ENCODE data around the gene HPS5. TPM values are rescaled to one million over a fixed set of nuclear protein-coding genes. Genes with fewer than 3 reads are reported as not detected.
A peak's percentile ranks its signal among the peaks of the same experiment; 100 is the strongest.

Gene HPS5, protein sequence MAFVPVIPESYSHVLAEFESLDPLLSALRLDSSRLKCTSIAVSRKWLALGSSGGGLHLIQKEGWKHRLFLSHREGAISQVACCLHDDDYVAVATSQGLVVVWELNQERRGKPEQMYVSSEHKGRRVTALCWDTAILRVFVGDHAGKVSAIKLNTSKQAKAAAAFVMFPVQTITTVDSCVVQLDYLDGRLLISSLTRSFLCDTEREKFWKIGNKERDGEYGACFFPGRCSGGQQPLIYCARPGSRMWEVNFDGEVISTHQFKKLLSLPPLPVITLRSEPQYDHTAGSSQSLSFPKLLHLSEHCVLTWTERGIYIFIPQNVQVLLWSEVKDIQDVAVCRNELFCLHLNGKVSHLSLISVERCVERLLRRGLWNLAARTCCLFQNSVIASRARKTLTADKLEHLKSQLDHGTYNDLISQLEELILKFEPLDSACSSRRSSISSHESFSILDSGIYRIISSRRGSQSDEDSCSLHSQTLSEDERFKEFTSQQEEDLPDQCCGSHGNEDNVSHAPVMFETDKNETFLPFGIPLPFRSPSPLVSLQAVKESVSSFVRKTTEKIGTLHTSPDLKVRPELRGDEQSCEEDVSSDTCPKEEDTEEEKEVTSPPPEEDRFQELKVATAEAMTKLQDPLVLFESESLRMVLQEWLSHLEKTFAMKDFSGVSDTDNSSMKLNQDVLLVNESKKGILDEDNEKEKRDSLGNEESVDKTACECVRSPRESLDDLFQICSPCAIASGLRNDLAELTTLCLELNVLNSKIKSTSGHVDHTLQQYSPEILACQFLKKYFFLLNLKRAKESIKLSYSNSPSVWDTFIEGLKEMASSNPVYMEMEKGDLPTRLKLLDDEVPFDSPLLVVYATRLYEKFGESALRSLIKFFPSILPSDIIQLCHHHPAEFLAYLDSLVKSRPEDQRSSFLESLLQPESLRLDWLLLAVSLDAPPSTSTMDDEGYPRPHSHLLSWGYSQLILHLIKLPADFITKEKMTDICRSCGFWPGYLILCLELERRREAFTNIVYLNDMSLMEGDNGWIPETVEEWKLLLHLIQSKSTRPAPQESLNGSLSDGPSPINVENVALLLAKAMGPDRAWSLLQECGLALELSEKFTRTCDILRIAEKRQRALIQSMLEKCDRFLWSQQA
- 10 to 100 TPM; 17.0 to 24.5 (median 18.6) TPM for total RNA-seq

DNA sequence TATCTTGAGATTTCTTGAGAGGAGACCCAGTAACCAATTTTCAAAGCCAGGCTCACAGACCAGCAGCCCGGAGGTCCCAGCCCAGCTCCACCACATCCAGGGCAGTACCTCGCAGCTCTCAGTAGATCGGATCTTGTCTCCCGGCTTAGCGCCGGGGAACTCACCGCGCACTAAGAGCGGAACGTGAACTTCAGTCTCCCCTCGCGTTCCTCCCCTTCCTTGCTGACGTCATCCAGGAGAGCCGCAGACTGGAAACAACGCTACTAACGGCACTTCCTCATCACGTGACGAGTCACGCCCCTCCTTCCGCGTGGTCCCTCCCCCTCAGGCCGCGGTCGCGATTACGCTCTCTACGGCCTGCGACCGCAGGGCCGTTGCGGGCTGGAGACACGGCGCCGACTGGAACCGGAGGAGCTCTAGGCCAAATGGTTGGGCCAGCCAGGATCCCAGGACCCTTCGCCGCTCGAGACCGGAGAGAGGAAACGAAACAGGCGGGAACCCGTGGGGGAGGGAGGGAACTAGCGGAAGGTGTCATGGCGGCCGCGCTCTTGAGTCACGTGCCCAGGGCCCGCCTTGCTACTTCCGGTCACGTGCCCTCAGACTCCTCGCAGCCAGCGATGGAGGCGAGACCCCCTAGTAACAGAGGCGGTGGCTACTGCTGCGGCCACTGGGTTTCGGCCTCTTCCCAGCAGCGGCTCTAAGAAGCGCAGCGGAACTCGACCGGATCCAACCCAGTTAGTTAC, at the start of gene HPS5, which contains the start of gene GTF2H1:
Gene HPS5 (minus strand): TSS at position 172 of the 743 bp plus-strand sequence. CDS start 4,282 bp downstream, outside the sequence.
Gene GTF2H1 (plus strand): TSS at position 599 of the 743 bp plus-strand sequence. CDS start 10,508 bp downstream, outside the sequence.
- DNase-seq (ENCODE audit: extremely low spot score): peak; percentile 99
- H3K27me3 ChIP-seq: no peaks in the 10 kb centered on the region
- no peaks in the 10 kb centered on the region for H3K9me3 ChIP-seq
- peaks cover 0 to 16% (median 5%) of the 10 kb centered on the region in 4 donors for H3K36me3 ChIP-seq
- peak within 1 kb of the TSS; percentile 74 to 95 (median 84) for H3K4me3 ChIP-seq
- TF ChIP-seq POLR2A (IDR thresholded peaks at IDR 0.05; ENCODE audit: low read depth) (peak; percentile 69), EP300 (IDR thresholded peaks at IDR 0.05) (peak; percentile 94), POLR2AphosphoS5 (IDR thresholded peaks at IDR 0.05) (peak; percentile 97)
- TF ChIP-seq, protein P1, sequence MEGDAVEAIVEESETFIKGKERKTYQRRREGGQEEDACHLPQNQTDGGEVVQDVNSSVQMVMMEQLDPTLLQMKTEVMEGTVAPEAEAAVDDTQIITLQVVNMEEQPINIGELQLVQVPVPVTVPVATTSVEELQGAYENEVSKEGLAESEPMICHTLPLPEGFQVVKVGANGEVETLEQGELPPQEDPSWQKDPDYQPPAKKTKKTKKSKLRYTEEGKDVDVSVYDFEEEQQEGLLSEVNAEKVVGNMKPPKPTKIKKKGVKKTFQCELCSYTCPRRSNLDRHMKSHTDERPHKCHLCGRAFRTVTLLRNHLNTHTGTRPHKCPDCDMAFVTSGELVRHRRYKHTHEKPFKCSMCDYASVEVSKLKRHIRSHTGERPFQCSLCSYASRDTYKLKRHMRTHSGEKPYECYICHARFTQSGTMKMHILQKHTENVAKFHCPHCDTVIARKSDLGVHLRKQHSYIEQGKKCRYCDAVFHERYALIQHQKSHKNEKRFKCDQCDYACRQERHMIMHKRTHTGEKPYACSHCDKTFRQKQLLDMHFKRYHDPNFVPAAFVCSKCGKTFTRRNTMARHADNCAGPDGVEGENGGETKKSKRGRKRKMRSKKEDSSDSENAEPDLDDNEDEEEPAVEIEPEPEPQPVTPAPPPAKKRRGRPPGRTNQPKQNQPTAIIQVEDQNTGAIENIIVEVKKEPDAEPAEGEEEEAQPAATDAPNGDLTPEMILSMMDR (IDR thresholded peaks at IDR 0.05): no peak
- H3K4me1 ChIP-seq: peaks cover 33 to 52% (median 45%) of the 10 kb centered on the region in 4 donors
- WGBS: 0% methylated on average over 24 of the region's 61 CpGs
- H3K27ac ChIP-seq (replicated peaks in 1 of 4): peak within 1 kb of the TSS; percentile 94 to 97 (median 94)
- intact Hi-C loops (cut with DNase I): loop anchor here (2.0 to 5.0 kb wide), 4 partner anchors 60 to 310 kb away; partner anchors contain the start of genes LDHA, SPTY2D1 and TSG101

DNA sequence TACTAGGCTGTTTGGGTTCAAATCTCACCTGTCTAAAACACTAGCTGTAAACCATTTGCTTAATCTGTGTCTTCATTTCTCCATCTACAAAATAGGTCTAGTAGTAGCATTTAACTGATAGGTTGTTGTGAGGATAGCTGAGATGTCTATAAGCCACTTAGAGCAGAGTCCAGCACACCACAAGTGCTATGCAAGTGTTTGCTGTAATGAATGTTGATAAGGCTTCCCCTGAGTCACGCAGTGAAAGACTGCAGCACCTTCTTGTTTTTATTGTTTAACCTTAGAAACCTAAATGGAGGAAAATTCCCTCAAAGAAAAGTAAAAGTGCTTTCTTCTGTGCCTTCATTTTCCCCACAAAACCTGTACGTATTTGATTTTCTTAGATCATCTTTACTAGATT, 49.3 kb upstream of the HPS5 start:
- no peak overlapping the region for H3K4me3 ChIP-seq
- intact Hi-C loops (cut with DNase I): no loop called here
- H3K36me3 ChIP-seq: peaks cover 3 to 23% (median 13%) of the 10 kb centered on the region in 4 donors
- no peaks in the 10 kb centered on the region for H3K4me1 ChIP-seq
- TF ChIP-seq EP300 (IDR thresholded peaks at IDR 0.05): no peak
- TF ChIP-seq, protein P1 (IDR thresholded peaks at IDR 0.05): no peak
- TF ChIP-seq POLR2A (IDR thresholded peaks at IDR 0.05; ENCODE audit: low read depth): no peak
- no peak for TF ChIP-seq POLR2AphosphoS5 (IDR thresholded peaks at IDR 0.05)
- H3K27me3 ChIP-seq: no peaks in the 10 kb centered on the region
- no peak overlapping the region for H3K27ac ChIP-seq (replicated peaks in 1 of 4)
- WGBS: 88% methylated on average over 2 of the region's 2 CpGs
- H3K9me3 ChIP-seq: no peaks in the 10 kb centered on the region
- DNase-seq (ENCODE audit: extremely low spot score): no peak

DNA sequence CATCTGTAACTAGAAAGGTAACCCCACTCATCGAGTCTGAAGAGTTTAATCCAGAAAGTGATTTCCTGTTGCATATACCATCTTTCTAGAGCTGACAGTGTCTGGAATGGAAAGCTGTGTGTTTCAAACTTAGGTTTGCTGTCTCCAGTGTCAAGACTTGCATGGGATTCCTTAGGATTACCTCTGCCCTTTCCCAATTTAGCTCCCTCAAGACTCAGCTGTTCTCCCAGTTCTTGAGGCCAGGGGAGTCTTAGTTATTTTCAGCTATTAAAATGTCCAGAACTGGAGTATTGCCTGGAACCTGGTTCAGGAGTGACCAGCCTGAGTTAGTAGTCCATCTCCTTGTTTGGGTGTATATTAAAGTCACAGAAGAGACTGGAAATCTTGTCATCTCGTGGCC, 47.5 kb upstream of the HPS5 start:
- Histone ChIP-seq H3K4me1 (no peaks in the 10 kb centered on the region), H3K9me3 (no peaks in the 10 kb centered on the region), H3K4me3 (no peak overlapping the region), H3K36me3 (peaks cover 13 to 42% (median 31%) of the 10 kb centered on the region in 4 donors), H3K27ac (replicated peaks in 1 of 4) (no peak overlapping the region), H3K27me3 (no peaks in the 10 kb centered on the region)
- 79% methylated on average over 2 of the region's 2 CpGs for WGBS
- TF ChIP-seq POLR2A (IDR thresholded peaks at IDR 0.05; ENCODE audit: low read depth) (no peak), POLR2AphosphoS5 (IDR thresholded peaks at IDR 0.05) (no peak)
- TF ChIP-seq, protein P1 (IDR thresholded peaks at IDR 0.05): no peak
- no peak for DNase-seq (ENCODE audit: extremely low spot score)
- intact Hi-C loops (cut with DNase I): no loop called here

DNA sequence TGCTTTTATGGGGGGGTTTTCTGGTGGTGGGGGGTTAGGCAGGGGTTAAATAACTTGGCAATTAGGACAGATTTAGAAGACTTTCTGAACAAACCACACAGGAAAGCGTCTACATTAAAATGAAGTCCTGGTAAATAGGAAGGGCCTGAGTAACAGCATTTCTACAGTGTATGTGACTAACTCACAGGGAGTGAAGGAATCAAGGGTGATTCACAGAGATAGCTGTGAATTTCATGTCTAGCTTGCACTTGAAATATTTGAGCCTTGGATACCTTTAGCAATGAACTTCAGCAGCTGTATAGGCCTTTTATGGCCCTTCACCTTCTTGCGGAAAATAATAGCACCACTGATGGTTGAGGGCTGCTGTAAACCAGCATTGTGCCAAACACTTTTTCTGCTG, 46.3 kb upstream of the HPS5 start:
- H3K27me3 ChIP-seq: no peaks in the 10 kb centered on the region
- intact Hi-C loops (cut with DNase I): no loop called here
- TF ChIP-seq POLR2AphosphoS5 (IDR thresholded peaks at IDR 0.05): no peak
- no peak for TF ChIP-seq EP300 (IDR thresholded peaks at IDR 0.05)
- TF ChIP-seq, protein P1 (IDR thresholded peaks at IDR 0.05): no peak
- no peak for TF ChIP-seq POLR2A (IDR thresholded peaks at IDR 0.05; ENCODE audit: low read depth)
- DNase-seq (ENCODE audit: extremely low spot score): no peak
- no peak overlapping the region for H3K4me3 ChIP-seq
- H3K27ac ChIP-seq (replicated peaks in 1 of 4): no peak overlapping the region
- no peaks in the 10 kb centered on the region for H3K4me1 ChIP-seq
- peaks cover 13 to 53% (median 42%) of the 10 kb centered on the region in 4 donors for H3K36me3 ChIP-seq
- H3K9me3 ChIP-seq: no peaks in the 10 kb centered on the region
- 74% methylated on average over 2 of the region's 2 CpGs for WGBS

All from esophagus muscularis mucosa (tissue), 4 donors.